Placental pericyte (primary cell): Measurements from ENCODE around the gene YIPF4. TPM values are rescaled to one million over a fixed set of nuclear protein-coding genes. Genes with fewer than 3 reads are reported as not detected.

Experiments used
- total RNA-seq: library from RNA; depleted of rRNA; stranded (reverse); fragments of >200 nt; gene quantifications from 2 replicates; pipeline ENCODE4 v1.2.3, GENCODE V29; 2012

YIPF4 gene
- 17.9 and 18.9 TPM in 2 replicates for total RNA-seq

GRCh38 chr2:32277674-32278477 lies at the start of gene YIPF4:
Gene YIPF4 (plus strand): TSS chr2:32277904. CDS start chr2:32278156, 252 bp downstream.

GRCh38 chr2:32264422-32265105 lies 13.1 kb upstream of the YIPF4 start, which contains the start of gene NLRC4:
Gene NLRC4 (minus strand): TSS chr2:32264886. CDS start chr2:32256775, 8,111 bp downstream.

DNA sequence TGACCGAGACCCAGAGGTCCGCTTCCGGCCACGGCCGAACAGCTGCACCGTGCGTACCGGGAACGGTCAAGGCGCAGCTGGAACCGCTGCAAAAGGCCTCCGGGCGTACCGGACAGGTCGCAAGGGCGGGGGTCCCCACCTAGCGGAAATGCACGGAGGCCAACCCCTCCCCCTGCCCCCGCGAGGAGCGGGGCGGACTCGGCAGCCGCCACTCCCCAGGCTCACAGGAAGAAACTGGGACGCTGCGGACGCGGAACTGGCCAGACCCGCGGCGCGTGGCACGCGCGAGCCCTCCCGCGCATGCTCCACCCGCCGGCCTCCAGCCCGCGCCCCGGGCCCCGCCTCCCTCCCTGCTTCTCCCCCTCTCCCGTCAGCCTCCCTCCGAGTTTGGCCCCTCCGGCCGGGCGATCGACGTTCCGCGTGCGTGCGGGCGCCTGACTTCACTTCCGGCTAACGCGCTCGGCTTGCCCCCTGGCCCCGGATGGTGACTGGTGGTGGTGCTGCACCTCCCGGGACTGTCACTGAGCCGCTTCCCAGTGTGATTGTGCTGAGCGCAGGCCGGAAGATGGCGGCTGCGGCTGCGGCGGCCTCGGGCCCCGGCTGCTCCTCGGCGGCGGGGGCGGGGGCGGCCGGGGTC lies 79.1 kb downstream of the YIPF4 start, which contains the start of gene BIRC6:
TSS of gene BIRC6 (plus strand) at position 343 of the 637 bp plus-strand sequence. CDS start at position 482, 139 bp downstream.

Other genes starting within 250 kb of the YIPF4 start
- gene DPY30, start 238.1 kb upstream of the YIPF4 start, total RNA-seq = 34.8 and 42.9 TPM in 2 replicates
- 19.0 and 20.9 TPM in 2 replicates for gene SPAST, start 214.3 kb upstream of the YIPF4 start, total RNA-seq
- gene SLC30A6, start 112.0 kb upstream of the YIPF4 start, total RNA-seq = 30.9 and 46.1 TPM in 2 replicates
- gene NLRC4, start 13.0 kb upstream of the YIPF4 start, total RNA-seq = not detected in 2 replicates
- 204 and 223 TPM in 2 replicates for gene BIRC6, start 79.1 kb downstream of the YIPF4 start, total RNA-seq